GM18511 (cell line): ENCODE results near the gene BRD9.
A peak's percentile ranks its signal among the peaks of the same experiment; 100 is the strongest.

Source experiments
- ATAC-seq: cut with Tn5 transposase; IDR thresholded peaks from one replicate; pipeline ENCODE4 v1.9.1; 2021; ENCODE audit warnings: mild to moderate bottlenecking, moderate library complexity; ENCODE audit not compliant: unreplicated experiment

The BRD9 gene

DNA sequence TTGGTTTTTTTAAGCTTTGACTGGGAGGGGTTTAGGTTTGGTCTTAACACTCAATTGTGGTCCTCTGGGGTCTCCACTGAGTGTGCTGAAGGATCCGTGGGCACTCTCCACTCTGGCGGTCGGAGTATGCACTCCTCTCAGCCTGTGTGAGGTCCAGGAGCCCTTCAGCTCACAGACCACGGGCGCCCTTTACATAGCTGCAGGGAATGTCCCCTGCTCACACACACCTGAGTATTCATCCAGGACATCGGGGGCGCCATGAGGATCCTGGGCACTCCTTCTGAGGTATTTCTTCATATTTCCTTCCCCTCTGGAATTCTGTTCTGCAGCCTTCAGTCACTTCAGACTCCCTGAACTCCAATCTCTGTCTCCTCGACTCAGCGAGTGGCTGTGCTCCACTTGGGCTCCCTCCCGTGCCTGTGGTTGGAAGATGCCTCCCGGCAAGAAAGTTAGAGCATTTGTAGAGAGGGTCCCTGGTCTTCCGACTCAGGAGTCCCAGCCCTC, 12.6 kb upstream of the BRD9 start:
- no peak for ATAC-seq

DNA sequence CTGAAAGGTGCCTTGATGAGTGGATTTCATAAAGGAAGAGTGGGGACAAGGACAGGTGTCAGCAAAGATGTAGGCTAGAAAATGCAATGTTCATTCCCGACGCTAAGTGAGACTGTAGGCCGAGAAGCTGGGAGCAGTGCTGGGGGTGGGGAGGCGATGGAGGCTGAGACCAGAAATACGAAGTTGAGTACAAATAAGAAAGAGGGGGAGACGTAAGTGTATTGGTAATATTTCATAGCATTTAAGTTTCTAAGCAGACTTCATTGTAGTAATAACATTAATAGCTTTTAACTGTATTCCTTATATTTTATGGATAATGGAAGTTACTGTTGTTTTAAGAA, 11.1 kb upstream of the BRD9 start:
- no peak for ATAC-seq

- ATAC-seq, result no peak
These were observed 9.7 kb upstream of the BRD9 start for GRCh38 chr5:902129-902916.

GRCh38 chr5:900781-901180, 8.2 kb upstream of the BRD9 start:
- no peak for ATAC-seq

GRCh38 chr5:893711-894110, 1.1 kb upstream of the BRD9 start:
- no peak for ATAC-seq

GRCh38 chr5:893137-893506, 521 bp upstream of the BRD9 start:
- ATAC-seq, result peak; percentile 9

DNA sequence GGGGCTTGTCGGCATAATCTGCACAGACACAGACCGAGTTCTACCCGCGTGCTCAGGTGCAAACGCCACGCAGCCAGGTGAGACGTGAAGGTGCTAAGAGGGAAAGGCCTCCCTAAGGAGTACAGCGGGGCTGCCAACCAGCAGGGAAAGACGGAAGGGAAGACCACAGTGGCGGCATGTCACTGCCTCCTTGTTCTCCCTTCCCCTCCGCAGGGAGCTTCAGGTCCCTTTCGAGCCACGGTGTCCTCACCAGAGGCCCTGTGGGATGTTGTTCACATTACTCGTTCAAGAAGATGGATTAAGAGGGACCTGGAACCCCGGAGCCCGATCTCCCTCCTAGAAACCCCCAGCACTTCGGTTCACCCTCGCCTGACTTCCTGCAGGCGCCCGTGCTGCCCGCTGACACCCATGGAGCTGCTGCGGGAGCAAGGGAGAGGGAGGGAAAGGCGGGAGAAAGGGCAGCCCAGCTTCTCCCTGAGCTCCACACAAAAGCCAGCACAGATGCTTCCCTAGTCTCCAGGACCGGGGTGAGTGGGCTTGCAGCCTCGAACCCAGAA, 686 bp downstream of the BRD9 start:
- ATAC-seq, result peak; percentile 6

- no peak for ATAC-seq
These were observed 1.3 kb downstream of the BRD9 start for GRCh38 chr5:891117-891836.

GRCh38 chr5:889075-889710, 3.4 kb downstream of the BRD9 start:
- no peak for ATAC-seq

DNA sequence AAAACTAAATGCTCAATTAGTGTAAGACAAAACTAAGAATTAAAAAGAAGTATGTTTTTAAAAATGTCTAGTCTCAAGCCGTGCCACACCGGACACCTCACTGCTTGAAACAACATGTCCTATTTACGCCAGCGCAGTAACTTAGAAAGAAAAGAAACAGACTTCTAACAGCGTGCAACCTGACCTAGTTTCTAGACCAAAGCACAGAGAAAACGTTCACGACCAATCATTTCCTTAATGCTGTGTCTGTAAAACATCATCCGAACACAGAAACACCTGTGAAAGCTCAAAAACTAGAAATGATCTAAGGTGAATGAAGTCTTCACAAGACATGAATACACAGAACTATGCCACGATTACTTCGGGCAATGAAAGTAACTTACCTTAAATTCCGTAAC, 4.0 kb downstream of the BRD9 start:
- no peak for ATAC-seq

GRCh38 chr5:887947-888637, 4.5 kb downstream of the BRD9 start:
- ATAC-seq, result no peak

DNA sequence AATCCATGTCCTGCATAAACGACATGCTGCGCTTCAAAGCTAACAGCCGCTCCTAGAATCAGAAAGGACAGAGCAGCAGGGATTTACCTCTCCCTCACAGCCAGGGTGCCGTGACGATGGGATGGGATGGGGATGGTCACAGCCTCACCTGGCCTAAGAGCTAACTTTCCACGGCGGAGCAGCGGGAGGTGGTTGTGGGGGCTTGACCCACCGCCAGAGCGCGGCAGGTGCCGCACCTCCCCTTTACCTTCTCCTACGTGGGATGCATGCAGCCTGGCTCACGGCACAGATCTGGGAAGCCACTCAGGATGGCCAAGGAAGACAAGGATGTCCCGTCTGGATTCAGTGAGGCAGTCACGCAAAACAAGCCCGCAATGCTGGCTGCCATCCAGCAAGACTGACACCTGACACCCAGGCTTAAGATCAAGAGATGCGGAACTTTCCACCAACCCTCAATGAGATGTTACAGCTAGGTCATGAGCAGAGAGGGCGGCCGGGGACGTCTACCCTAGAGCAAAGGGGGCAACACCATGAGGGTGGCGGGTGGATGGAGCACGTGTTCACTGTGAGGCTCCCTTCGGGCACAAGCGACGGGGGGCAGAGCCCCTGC, 5.8 kb downstream of the BRD9 start:
- no peak for ATAC-seq

- ATAC-seq, result no peak
These were observed 6.6 kb downstream of the BRD9 start for GRCh38 chr5:886036-886435.

DNA sequence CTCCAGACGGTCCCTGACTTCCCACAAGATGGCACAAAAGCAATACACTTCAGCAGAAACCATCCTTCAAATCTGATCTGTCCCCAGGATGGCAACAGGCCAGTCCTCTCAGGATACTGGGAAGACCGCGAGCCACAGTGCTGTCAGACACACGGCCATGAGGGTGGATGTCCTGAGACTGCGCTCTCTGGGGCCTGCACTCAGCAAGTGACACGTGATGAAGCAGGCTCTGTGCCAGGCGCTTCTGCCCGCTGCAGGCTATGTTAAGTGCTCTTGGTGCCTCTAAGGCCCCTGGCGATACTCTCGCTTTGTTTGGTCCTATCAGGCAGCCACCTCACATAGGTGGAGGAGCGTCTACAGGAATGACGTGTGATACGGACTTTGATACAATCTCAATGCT, 7.1 kb downstream of the BRD9 start:
- no peak for ATAC-seq

DNA sequence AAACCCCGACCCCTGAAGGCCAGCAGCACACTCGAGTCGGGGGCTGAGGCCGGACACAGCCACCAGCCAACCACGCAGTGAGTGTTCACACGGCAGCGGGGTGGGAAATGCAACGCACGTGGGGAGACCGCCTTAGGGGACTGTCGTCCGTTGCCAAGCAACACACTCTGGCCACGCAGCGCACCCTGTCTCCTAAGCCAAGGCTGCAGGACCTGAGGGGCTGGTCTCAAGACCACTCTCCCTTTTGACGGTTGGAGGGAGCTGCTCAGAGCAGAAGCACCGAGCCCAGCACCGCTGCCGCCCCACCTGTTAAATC, 7.5 kb downstream of the BRD9 start:
- ATAC-seq, result no peak

- ATAC-seq, result no peak
These were observed 8.1 kb downstream of the BRD9 start for GRCh38 chr5:884345-885126.

GRCh38 chr5:883475-884181, 9.0 kb downstream of the BRD9 start:
- ATAC-seq, result no peak

- no peak for ATAC-seq
These were observed 10.1 kb downstream of the BRD9 start for GRCh38 chr5:882253-883183.
